Measurements from ENCODE around the gene AK5.

The AK5 gene

DNA sequence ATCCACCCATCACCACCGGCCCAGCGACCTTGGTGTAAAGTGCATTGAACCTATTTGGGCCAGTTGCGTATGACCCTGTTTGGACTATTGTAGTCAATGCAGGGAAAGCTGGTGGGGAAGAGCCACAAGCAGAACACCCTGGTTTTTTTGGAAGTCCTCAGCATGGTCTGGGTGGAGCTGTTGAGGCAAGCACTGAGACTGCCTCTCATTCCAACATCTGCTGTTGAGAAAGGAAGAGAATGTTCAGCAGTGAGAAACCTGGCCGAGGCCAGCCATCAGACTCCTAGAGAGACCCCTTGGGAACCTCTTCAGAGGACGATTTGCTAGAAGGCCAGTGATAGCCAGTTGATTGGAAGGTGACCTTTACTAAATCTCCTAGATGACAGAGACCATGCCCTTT is 217.6 kb downstream of the AK5 start:
- H3F3A ChIP-seq (ENCODE audit: control insufficient read depth, insufficient read depth): no peaks in the 10 kb centered on the region
- H3K4me2 ChIP-seq (ENCODE audit: low read length): no peak overlapping the region
- H3K27ac ChIP-seq (ENCODE audit: low read depth, low read length): no peak overlapping the region
- no peaks in the 10 kb centered on the region for H4K20me1 ChIP-seq (ENCODE audit: control insufficient read depth, insufficient read depth, low read depth, low read length)
- H3K79me2 ChIP-seq (ENCODE audit: control insufficient read depth, low read length): no peaks in the 10 kb centered on the region
- no peaks in the 10 kb centered on the region for H3K9me3 ChIP-seq (ENCODE audit: control insufficient read depth, insufficient read depth, low read length)
- no peak for TF ChIP-seq CTCF (IDR thresholded peaks at IDR 0.05; ENCODE audit: low read depth, low read length, poor library complexity, severe bottlenecking)
- TF ChIP-seq EZH2phosphoT487 (IDR thresholded peaks at IDR 0.05; ENCODE audit: borderline replicate concordance, low read length): no peak
- no peaks in the 10 kb centered on the region for H3K36me3 ChIP-seq (ENCODE audit: control insufficient read depth, low read length)
- no peaks in the 10 kb centered on the region for H3K4me1 ChIP-seq (ENCODE audit: control insufficient read depth, low read length)
- peaks cover 4% of the 10 kb centered on the region for H3K27me3 ChIP-seq (ENCODE audit: control insufficient read depth, low read length)
- no peak overlapping the region for H3K4me3 ChIP-seq (ENCODE audit: low read length)
- no peaks in the 10 kb centered on the region for H3K9me2 ChIP-seq (replicated peaks; ENCODE audit: control insufficient read depth, low read length)

- no peaks in the 10 kb centered on the region for H3K79me2 ChIP-seq (ENCODE audit: control insufficient read depth, low read length)
- no peaks in the 10 kb centered on the region for H3K9me3 ChIP-seq (ENCODE audit: control insufficient read depth, insufficient read depth, low read length)
- H3K4me3 ChIP-seq (ENCODE audit: low read length): no peak overlapping the region
- H4K20me1 ChIP-seq (ENCODE audit: control insufficient read depth, insufficient read depth, low read depth, low read length): no peaks in the 10 kb centered on the region
- no peaks in the 10 kb centered on the region for H3K36me3 ChIP-seq (ENCODE audit: control insufficient read depth, low read length)
- peaks cover 6% of the 10 kb centered on the region for H3K27me3 ChIP-seq (ENCODE audit: control insufficient read depth, low read length)
- H3K4me2 ChIP-seq (ENCODE audit: low read length): no peak overlapping the region
- no peak overlapping the region for H3K27ac ChIP-seq (ENCODE audit: low read depth, low read length)
- no peaks in the 10 kb centered on the region for H3K4me1 ChIP-seq (ENCODE audit: control insufficient read depth, low read length)
- no peaks in the 10 kb centered on the region for H3K9me2 ChIP-seq (replicated peaks; ENCODE audit: control insufficient read depth, low read length)
- H3F3A ChIP-seq (ENCODE audit: control insufficient read depth, insufficient read depth): no peaks in the 10 kb centered on the region
- TF ChIP-seq EZH2phosphoT487 (IDR thresholded peaks at IDR 0.05; ENCODE audit: borderline replicate concordance, low read length): no peak
- no peak for TF ChIP-seq CTCF (IDR thresholded peaks at IDR 0.05; ENCODE audit: low read depth, low read length, poor library complexity, severe bottlenecking)
These were observed 223.2 kb downstream of the AK5 start for GRCh38 chr1:77504986-77505385.

- Histone ChIP-seq H3K9me2 (replicated peaks; ENCODE audit: control insufficient read depth, low read length) (no peaks in the 10 kb centered on the region), H3K79me2 (ENCODE audit: control insufficient read depth, low read length) (no peaks in the 10 kb centered on the region), H3K9me3 (ENCODE audit: control insufficient read depth, insufficient read depth, low read length) (no peaks in the 10 kb centered on the region), H3K4me1 (ENCODE audit: control insufficient read depth, low read length) (no peaks in the 10 kb centered on the region), H4K20me1 (ENCODE audit: control insufficient read depth, insufficient read depth, low read depth, low read length) (no peaks in the 10 kb centered on the region), H3K27me3 (ENCODE audit: control insufficient read depth, low read length) (peaks cover 10% of the 10 kb centered on the region), H3F3A (ENCODE audit: control insufficient read depth, insufficient read depth) (no peaks in the 10 kb centered on the region), H3K27ac (ENCODE audit: low read depth, low read length) (no peak overlapping the region), H3K36me3 (ENCODE audit: control insufficient read depth, low read length) (no peaks in the 10 kb centered on the region), H3K4me3 (ENCODE audit: low read length) (no peak overlapping the region), H3K4me2 (ENCODE audit: low read length) (no peak overlapping the region)
- TF ChIP-seq EZH2phosphoT487 (IDR thresholded peaks at IDR 0.05; ENCODE audit: borderline replicate concordance, low read length) (no peak), CTCF (IDR thresholded peaks at IDR 0.05; ENCODE audit: low read depth, low read length, poor library complexity, severe bottlenecking) (no peak)
These were observed 225.0 kb downstream of the AK5 start for GRCh38 chr1:77506771-77507170.

- Histone ChIP-seq H3K79me2 (ENCODE audit: control insufficient read depth, low read length) (no peaks in the 10 kb centered on the region), H3K4me2 (ENCODE audit: low read length) (no peak overlapping the region), H4K20me1 (ENCODE audit: control insufficient read depth, insufficient read depth, low read depth, low read length) (no peaks in the 10 kb centered on the region), H3K4me1 (ENCODE audit: control insufficient read depth, low read length) (no peaks in the 10 kb centered on the region), H3K27me3 (ENCODE audit: control insufficient read depth, low read length) (peaks cover 6% of the 10 kb centered on the region), H3K9me2 (replicated peaks; ENCODE audit: control insufficient read depth, low read length) (no peaks in the 10 kb centered on the region), H3K27ac (ENCODE audit: low read depth, low read length) (no peak overlapping the region), H3K36me3 (ENCODE audit: control insufficient read depth, low read length) (no peaks in the 10 kb centered on the region), H3K4me3 (ENCODE audit: low read length) (no peak overlapping the region), H3K9me3 (ENCODE audit: control insufficient read depth, insufficient read depth, low read length) (no peaks in the 10 kb centered on the region), H3F3A (ENCODE audit: control insufficient read depth, insufficient read depth) (no peaks in the 10 kb centered on the region)
- no peak for TF ChIP-seq CTCF (IDR thresholded peaks at IDR 0.05; ENCODE audit: low read depth, low read length, poor library complexity, severe bottlenecking)
- no peak for TF ChIP-seq EZH2phosphoT487 (IDR thresholded peaks at IDR 0.05; ENCODE audit: borderline replicate concordance, low read length)
These were observed 227.3 kb downstream of the AK5 start for GRCh38 chr1:77509051-77509492.
